OCI-LY1 (cell line): Measurements from ENCODE around the gene CADM1.

Experiments
- H2AFZ ChIP-seq: fragments of 200-600 bp; sonication (generic), shearing (Covaris generic); 2 replicates; pipeline ENCODE4 v1.6.0; 2014; ENCODE audit warnings: antibody characterized with exemption, mild to moderate bottlenecking, low read length
- H3F3A ChIP-seq: fragments of 200-600 bp; sonication (generic), shearing (Covaris generic); 2 replicates; pipeline ENCODE4 v1.6.0; 2014; ENCODE audit warnings: mild to moderate bottlenecking, antibody characterized with exemption, low read length, moderate library complexity; ENCODE audit not compliant: insufficient read depth
- H3K27ac ChIP-seq: fragments of 200-600 bp; sonication (generic); 2 replicates; pipeline ENCODE4 v1.5.1; 2014; ENCODE audit warnings: low read length, mixed run types, mild to moderate bottlenecking, low read depth; ENCODE audit not compliant: poor library complexity, severe bottlenecking
- H3K27me3 ChIP-seq: fragments of 200-600 bp; sonication (generic); 2 replicates; pipeline ENCODE4 v1.6.0; 2014; ENCODE audit warnings: antibody characterized with exemption, mild to moderate bottlenecking, low read length, moderate library complexity; ENCODE audit not compliant: insufficient read depth
- H3K36me3 ChIP-seq: fragments of 200-600 bp; sonication (generic); 2 replicates; pipeline ENCODE4 v1.6.1; 2014; ENCODE audit warnings: mild to moderate bottlenecking, antibody characterized with exemption, low read length, moderate library complexity, mixed read lengths; ENCODE audit not compliant: insufficient read depth
- H3K4me1 ChIP-seq: fragments of 200-600 bp; sonication (generic); 2 replicates; pipeline ENCODE4 v1.5.1; 2014; ENCODE audit warnings: mild to moderate bottlenecking, low read length, moderate library complexity; ENCODE audit not compliant: insufficient read depth, severe bottlenecking
- H3K4me2 ChIP-seq: fragments of 200-600 bp; sonication (generic), shearing (Covaris generic); 2 replicates; pipeline ENCODE4 v1.6.1; 2014; ENCODE audit warnings: low read length
- H3K4me3 ChIP-seq: fragments of 200-600 bp; sonication (generic); 2 replicates; pipeline ENCODE4 v1.5.1; 2014; ENCODE audit warnings: low read length, low read depth, mild to moderate bottlenecking, mixed read lengths; ENCODE audit not compliant: poor library complexity, severe bottlenecking
- H3K79me2 ChIP-seq: fragments of 200-600 bp; shearing (Covaris generic); 2 replicates; pipeline ENCODE4 v1.6.1; 2016; ENCODE audit warnings: mixed run types, low read length, mixed read lengths; ENCODE audit not compliant: insufficient read depth
- H3K9ac ChIP-seq: fragments of 200-600 bp; sonication (generic), shearing (Covaris generic); 2 replicates; pipeline ENCODE4 v1.6.1; 2014; ENCODE audit warnings: mild to moderate bottlenecking, low read length, mixed read lengths
- H3K9me2 ChIP-seq: fragments of 200-600 bp; sonication (generic), shearing (Covaris generic); 2 replicates; pipeline ENCODE4 v1.6.1; 2014; ENCODE audit warnings: low read depth, mild to moderate bottlenecking, low read length, mixed read lengths
- H3K9me3 ChIP-seq: fragments of 200-600 bp; shearing (Covaris generic); 2 replicates; pipeline ENCODE4 v1.6.1; 2014; ENCODE audit warnings: low read length, mixed read lengths
- H4K20me1 ChIP-seq: fragments of 200-600 bp; sonication (generic), shearing (Covaris generic); 2 replicates; pipeline ENCODE4 v1.6.0; 2016; ENCODE audit warnings: mild to moderate bottlenecking, low read length; ENCODE audit not compliant: insufficient read depth
- EZH2 ChIP-seq: fragments of 200-600 bp; sonication (generic), shearing (Covaris generic); IDR thresholded peaks from 2 replicates; pipeline ENCODE4 v1.8.0; 2017; ENCODE audit warnings: borderline replicate concordance, mixed run types, mild to moderate bottlenecking, antibody characterized with exemption, low read length, moderate library complexity, mixed read lengths
- TF ChIP-seq, protein P1 (sequence below): fragments of 200-600 bp; sonication (generic), shearing (Covaris generic); IDR thresholded peaks from 2 replicates; pipeline ENCODE4 v1.5.1; 2017; ENCODE audit warnings: mild to moderate bottlenecking, antibody characterized with exemption, low read length, moderate library complexity, mixed read lengths

Gene CADM1

DNA sequence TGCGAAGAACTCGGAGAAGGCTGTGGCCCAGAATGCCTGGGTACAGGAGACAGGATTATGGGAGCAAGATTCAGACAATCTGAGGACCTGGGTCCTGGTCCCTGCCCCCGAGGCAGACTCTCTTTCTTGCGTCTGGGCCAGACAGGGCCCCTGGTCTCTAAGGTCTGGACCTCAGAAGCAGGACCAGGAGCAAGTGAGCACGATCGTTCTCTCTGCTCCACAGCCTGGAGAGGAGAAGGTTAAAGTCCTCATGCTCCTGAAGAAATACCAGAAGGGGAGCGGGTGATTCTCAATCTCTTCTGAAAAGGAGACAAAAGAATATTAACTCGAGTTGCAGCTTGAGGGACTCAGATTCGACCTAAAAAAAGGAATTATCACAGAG lies 349.9 kb downstream of the CADM1 start:
- Histone ChIP-seq H3K79me2 (no peaks in the 10 kb centered on the region), H4K20me1 (no peaks in the 10 kb centered on the region), H3K4me2 (no peak overlapping the region), H3K36me3 (no peaks in the 10 kb centered on the region; the same call in 1 of the 2 replicates), H3K27ac (no peak overlapping the region), H3K9ac (no peak overlapping the region), H3K4me3 (no peak overlapping the region), H3F3A (no peaks in the 10 kb centered on the region), H2AFZ (no peak overlapping the region), H3K4me1 (peaks cover 4% of the 10 kb centered on the region), H3K9me2 (no peaks in the 10 kb centered on the region), H3K9me3 (no peaks in the 10 kb centered on the region), H3K27me3 (no peaks in the 10 kb centered on the region)
- TF ChIP-seq, protein P1, sequence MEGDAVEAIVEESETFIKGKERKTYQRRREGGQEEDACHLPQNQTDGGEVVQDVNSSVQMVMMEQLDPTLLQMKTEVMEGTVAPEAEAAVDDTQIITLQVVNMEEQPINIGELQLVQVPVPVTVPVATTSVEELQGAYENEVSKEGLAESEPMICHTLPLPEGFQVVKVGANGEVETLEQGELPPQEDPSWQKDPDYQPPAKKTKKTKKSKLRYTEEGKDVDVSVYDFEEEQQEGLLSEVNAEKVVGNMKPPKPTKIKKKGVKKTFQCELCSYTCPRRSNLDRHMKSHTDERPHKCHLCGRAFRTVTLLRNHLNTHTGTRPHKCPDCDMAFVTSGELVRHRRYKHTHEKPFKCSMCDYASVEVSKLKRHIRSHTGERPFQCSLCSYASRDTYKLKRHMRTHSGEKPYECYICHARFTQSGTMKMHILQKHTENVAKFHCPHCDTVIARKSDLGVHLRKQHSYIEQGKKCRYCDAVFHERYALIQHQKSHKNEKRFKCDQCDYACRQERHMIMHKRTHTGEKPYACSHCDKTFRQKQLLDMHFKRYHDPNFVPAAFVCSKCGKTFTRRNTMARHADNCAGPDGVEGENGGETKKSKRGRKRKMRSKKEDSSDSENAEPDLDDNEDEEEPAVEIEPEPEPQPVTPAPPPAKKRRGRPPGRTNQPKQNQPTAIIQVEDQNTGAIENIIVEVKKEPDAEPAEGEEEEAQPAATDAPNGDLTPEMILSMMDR, result no peak
- TF ChIP-seq EZH2, result no peak

DNA sequence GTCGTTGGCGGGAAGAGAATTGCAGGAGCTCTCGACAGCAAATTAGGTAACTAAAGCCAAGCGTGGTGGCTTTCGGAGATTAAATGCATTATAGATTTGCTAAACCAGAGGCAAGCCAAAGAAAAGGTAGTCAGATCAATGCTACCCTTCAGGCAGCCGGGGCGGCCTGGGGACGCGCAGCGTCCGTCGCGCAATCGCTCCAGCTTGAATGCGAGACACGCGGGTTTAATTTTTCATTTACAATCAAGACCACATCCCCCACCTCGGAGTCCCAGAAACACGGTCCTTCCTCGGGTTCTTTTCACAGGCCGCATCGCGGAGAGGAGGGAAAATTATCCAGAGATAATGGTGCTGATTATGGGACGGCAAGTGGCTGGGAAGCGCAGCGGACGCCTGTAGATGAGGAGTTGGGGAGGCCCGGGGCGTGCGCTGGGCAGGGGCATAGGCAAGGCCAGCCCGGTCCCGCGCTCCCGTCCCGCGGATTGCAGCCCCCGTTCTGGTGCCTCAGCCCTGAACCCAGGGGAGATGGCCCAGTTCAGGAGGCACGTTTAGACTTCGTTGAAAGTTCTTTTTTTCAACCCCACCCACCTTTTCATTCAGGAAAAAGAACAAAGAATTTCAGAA lies 350.4 kb downstream of the CADM1 start:
- H2AFZ ChIP-seq, result no peak overlapping the region
- H3F3A ChIP-seq, result no peaks in the 10 kb centered on the region
- no peak overlapping the region for H3K9ac ChIP-seq
- H3K27me3 ChIP-seq, result no peaks in the 10 kb centered on the region
- no peaks in the 10 kb centered on the region; the same call in 1 of the 2 replicates for H3K36me3 ChIP-seq
- no peak overlapping the region for H3K27ac ChIP-seq
- no peaks in the 10 kb centered on the region for H4K20me1 ChIP-seq
- H3K9me2 ChIP-seq, result no peaks in the 10 kb centered on the region
- H3K4me1 ChIP-seq, result no peaks in the 10 kb centered on the region
- H3K4me2 ChIP-seq, result no peak overlapping the region
- H3K9me3 ChIP-seq, result no peaks in the 10 kb centered on the region
- TF ChIP-seq EZH2, result no peak
- TF ChIP-seq, protein P1, result no peak
- H3K4me3 ChIP-seq, result no peak overlapping the region
- H3K79me2 ChIP-seq, result no peaks in the 10 kb centered on the region

DNA sequence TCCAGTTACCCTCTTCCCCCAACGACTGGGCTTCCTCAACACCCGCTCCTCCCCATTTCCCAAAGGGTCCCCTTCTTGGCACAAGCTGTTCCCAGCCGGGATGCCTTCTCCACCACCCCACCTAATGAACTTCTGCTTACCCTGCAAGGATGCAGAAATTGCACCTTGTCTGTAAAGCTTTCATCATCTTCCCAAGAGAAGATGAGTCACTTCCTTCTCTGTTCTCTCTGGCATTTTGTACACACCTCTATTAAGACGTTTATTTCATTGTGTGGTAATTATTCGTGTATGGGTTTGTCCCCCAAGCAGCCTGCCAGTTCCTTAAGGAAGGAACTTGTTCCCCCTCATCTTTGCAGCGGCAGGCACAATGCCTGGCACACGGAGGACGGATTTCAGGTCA lies 351.1 kb downstream of the CADM1 start:
- Histone ChIP-seq H2AFZ (no peak overlapping the region), H3K9ac (no peak overlapping the region), H3K9me3 (no peaks in the 10 kb centered on the region), H3K9me2 (no peaks in the 10 kb centered on the region), H3F3A (no peaks in the 10 kb centered on the region), H3K4me1 (no peaks in the 10 kb centered on the region), H3K79me2 (no peaks in the 10 kb centered on the region), H3K4me3 (no peak overlapping the region), H4K20me1 (no peaks in the 10 kb centered on the region), H3K36me3 (no peaks in the 10 kb centered on the region; the same call in 1 of the 2 replicates), H3K27ac (no peak overlapping the region), H3K4me2 (no peak overlapping the region), H3K27me3 (no peaks in the 10 kb centered on the region)
- TF ChIP-seq, protein P1, result no peak
- no peak for TF ChIP-seq EZH2
